ENCODE measurements around the gene RAB40C. TPM values are rescaled to one million over a fixed set of nuclear protein-coding genes. Genes with fewer than 3 reads are reported as not detected.

The RAB40C gene
- total and polyA plus RNA-seq, 8 donors, result 17.6 to 101 (median 25.6) TPM

GRCh38 chr16:641326-642188 is 51.7 kb downstream of the RAB40C start, which contains the start of gene MCRIP2:
Gene MCRIP2 (plus strand): TSS chr16:641828. CDS start chr16:641992, 164 bp downstream.
- TF ChIP-seq POLR2A (IDR thresholded peaks at IDR 0.05) (peak in 1 of 4 donors; percentile 13), POLR2AphosphoS5 (IDR thresholded peaks at IDR 0.05) (peak in 2 of 3 donors; percentile 86), EP300 (IDR thresholded peaks at IDR 0.05) (no peak)
- TF ChIP-seq, protein P1, sequence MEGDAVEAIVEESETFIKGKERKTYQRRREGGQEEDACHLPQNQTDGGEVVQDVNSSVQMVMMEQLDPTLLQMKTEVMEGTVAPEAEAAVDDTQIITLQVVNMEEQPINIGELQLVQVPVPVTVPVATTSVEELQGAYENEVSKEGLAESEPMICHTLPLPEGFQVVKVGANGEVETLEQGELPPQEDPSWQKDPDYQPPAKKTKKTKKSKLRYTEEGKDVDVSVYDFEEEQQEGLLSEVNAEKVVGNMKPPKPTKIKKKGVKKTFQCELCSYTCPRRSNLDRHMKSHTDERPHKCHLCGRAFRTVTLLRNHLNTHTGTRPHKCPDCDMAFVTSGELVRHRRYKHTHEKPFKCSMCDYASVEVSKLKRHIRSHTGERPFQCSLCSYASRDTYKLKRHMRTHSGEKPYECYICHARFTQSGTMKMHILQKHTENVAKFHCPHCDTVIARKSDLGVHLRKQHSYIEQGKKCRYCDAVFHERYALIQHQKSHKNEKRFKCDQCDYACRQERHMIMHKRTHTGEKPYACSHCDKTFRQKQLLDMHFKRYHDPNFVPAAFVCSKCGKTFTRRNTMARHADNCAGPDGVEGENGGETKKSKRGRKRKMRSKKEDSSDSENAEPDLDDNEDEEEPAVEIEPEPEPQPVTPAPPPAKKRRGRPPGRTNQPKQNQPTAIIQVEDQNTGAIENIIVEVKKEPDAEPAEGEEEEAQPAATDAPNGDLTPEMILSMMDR (IDR thresholded peaks at IDR 0.05), result no peak
- Histone ChIP-seq H3K4me1 (peaks cover 37 to 69% (median 61%) of the 10 kb centered on the region in 4 donors), H3K27me3 (no peaks in the 10 kb centered on the region), H3K4me3 (peak within 1 kb of the TSS; percentile 65 to 84 (median 74)), H3K36me3 (no peaks in the 10 kb centered on the region), H3K9me3 (no peaks in the 10 kb centered on the region), H3K27ac (peak within 1 kb of the TSS; percentile 85 to 96 (median 92))
- DNase-seq, result peak; percentile 92 to 94
- intact Hi-C loops (cut with DNase I; ENCODE audit: low total_unique reads), result no loop called here
- WGBS, 5 donors, result 1 to 20% (median 1%) methylated on average over 2 to 81 of the region's 81 CpGs

GRCh38 chr16:642189-643049 is 52.6 kb downstream of the RAB40C start:
- no peaks in the 10 kb centered on the region for H3K27me3 ChIP-seq
- peak overlapping the region; percentile 85 to 96 (median 92) for H3K27ac ChIP-seq
- peak; percentile 83 to 85 for DNase-seq
- H3K4me3 ChIP-seq, result peak overlapping the region; percentile 65 to 84 (median 74)
- H3K36me3 ChIP-seq, result no peaks in the 10 kb centered on the region
- 3 to 19% (median 6%) methylated on average over 6 to 72 of the region's 72 CpGs for WGBS, 5 donors
- intact Hi-C loops (cut with DNase I; ENCODE audit: low total_unique reads), result no loop called here
- peaks cover 43 to 74% (median 66%) of the 10 kb centered on the region in 4 donors for H3K4me1 ChIP-seq
- no peaks in the 10 kb centered on the region for H3K9me3 ChIP-seq
- TF ChIP-seq POLR2A (IDR thresholded peaks at IDR 0.05) (no peak), POLR2AphosphoS5 (IDR thresholded peaks at IDR 0.05) (peak in 2 of 3 donors; percentile 42 to 46)

DNA sequence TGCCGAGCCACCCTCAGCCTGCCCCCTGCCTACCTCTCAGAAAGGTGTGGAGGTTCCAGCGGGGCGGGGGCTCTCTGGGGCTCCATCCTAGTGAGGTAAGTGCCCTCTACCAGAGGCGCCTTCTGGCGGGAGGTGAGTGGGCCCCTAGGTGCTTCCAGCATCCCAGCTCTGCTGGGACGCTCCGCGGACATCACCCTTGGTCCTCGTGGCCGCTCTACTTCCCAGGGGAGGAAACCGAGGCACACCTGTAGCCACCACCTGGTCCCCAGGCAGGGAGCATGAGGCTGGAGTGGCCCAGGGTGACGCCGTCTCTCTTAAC is 53.1 kb downstream of the RAB40C start:
- H3K4me1 ChIP-seq, result peaks cover 44 to 74% (median 66%) of the 10 kb centered on the region in 4 donors
- no peak for TF ChIP-seq POLR2A (IDR thresholded peaks at IDR 0.05)
- no peak for TF ChIP-seq EP300 (IDR thresholded peaks at IDR 0.05)
- TF ChIP-seq, protein P1 (IDR thresholded peaks at IDR 0.05), result no peak
- TF ChIP-seq POLR2AphosphoS5 (IDR thresholded peaks at IDR 0.05), result no peak
- 57 to 81% (median 72%) methylated on average over 2 to 13 of the region's 13 CpGs for WGBS, 5 donors
- no peak for DNase-seq
- H3K36me3 ChIP-seq, result no peaks in the 10 kb centered on the region
- H3K9me3 ChIP-seq, result no peaks in the 10 kb centered on the region
- no peaks in the 10 kb centered on the region for H3K27me3 ChIP-seq
- peak overlapping the region; percentile 65 to 84 (median 74) for H3K4me3 ChIP-seq
- H3K27ac ChIP-seq, result peak overlapping the region; percentile 85 to 96 (median 92)
- intact Hi-C loops (cut with DNase I; ENCODE audit: low total_unique reads), result no loop called here

- Histone ChIP-seq H3K9me3 (no peaks in the 10 kb centered on the region), H3K27me3 (no peaks in the 10 kb centered on the region), H3K4me1 (peaks cover 57 to 84% (median 78%) of the 10 kb centered on the region in 4 donors), H3K36me3 (no peaks in the 10 kb centered on the region), H3K27ac (peak overlapping the region; percentile 31 to 95 (median 90)), H3K4me3 (no peak overlapping the region)
- DNase-seq, result no peak
- intact Hi-C loops (cut with DNase I; ENCODE audit: low total_unique reads), result no loop called here
- TF ChIP-seq POLR2A (IDR thresholded peaks at IDR 0.05) (no peak), POLR2AphosphoS5 (IDR thresholded peaks at IDR 0.05) (no peak)
- WGBS, 5 donors, result 86 to 93% (median 87%) methylated on average over 12 of the region's 12 CpGs
These were observed 54.7 kb downstream of the RAB40C start for GRCh38 chr16:644556-644955.
